HG03354 (cell line): Measurements from ENCODE around the gene SLC35A5.

Experiments
- ATAC-seq: cut with Tn5 transposase; IDR thresholded peaks from one replicate; pipeline ENCODE4 v1.9.1; 2021; ENCODE audit warnings: mild to moderate bottlenecking; ENCODE audit not compliant: unreplicated experiment, poor library complexity, severe bottlenecking

Gene SLC35A5

GRCh38 chr3:112615989-112616731 is 54.3 kb downstream of the SLC35A5 start:
- no peak for ATAC-seq

GRCh38 chr3:112617285-112617684 is 55.4 kb downstream of the SLC35A5 start:
- ATAC-seq, result no peak

GRCh38 chr3:112619295-112619694 is 57.5 kb downstream of the SLC35A5 start:
- ATAC-seq, result peak; percentile 85

- ATAC-seq, result no peak
Measured at GRCh38 chr3:112623213-112623612, 61.4 kb downstream of the SLC35A5 start.

GRCh38 chr3:112623717-112624116 is 61.9 kb downstream of the SLC35A5 start:
- ATAC-seq, result no peak

GRCh38 chr3:112627419-112627818 is 65.6 kb downstream of the SLC35A5 start:
- ATAC-seq, result no peak

- no peak for ATAC-seq
Measured at GRCh38 chr3:112627919-112628466, 66.1 kb downstream of the SLC35A5 start.

GRCh38 chr3:112629425-112629824 is 67.6 kb downstream of the SLC35A5 start:
- no peak for ATAC-seq

GRCh38 chr3:112631257-112631656 is 69.4 kb downstream of the SLC35A5 start:
- no peak for ATAC-seq

- no peak for ATAC-seq
Measured at GRCh38 chr3:112632596-112632995, 70.8 kb downstream of the SLC35A5 start.

- ATAC-seq, result no peak
Measured at GRCh38 chr3:112633191-112633590, 71.3 kb downstream of the SLC35A5 start.

- ATAC-seq, result no peak
Measured at GRCh38 chr3:112633757-112634156, 71.9 kb downstream of the SLC35A5 start.

GRCh38 chr3:112634786-112635541 is 73.1 kb downstream of the SLC35A5 start:
- no peak for ATAC-seq
